Measurements from ENCODE around the gene ACVR1B. TPM values are rescaled to one million over a fixed set of nuclear protein-coding genes. Genes with fewer than 3 reads are reported as not detected.
A peak's percentile ranks its signal among the peaks of the same experiment; 100 is the strongest.

ACVR1B gene
- total RNA-seq, 1 donor from 2014 or later, result 18.7 TPM

GRCh38 chr12:51925346-51926063 lies 26.0 kb upstream of the ACVR1B start:
- peak in 1 of 2 donors; percentile 54 for DNase-seq (ENCODE audit: low spot score in 2 of 2)
- Histone ChIP-seq H3K4me1 (peaks cover 0 to 3% of the 10 kb centered on the region in 2 donors), H3K36me3 (no peaks in the 10 kb centered on the region), H3K27me3 (no peaks in the 10 kb centered on the region), H3K27ac (no peak overlapping the region), H3K4me3 (no peak overlapping the region), H3K9me3 (no peaks in the 10 kb centered on the region)
- TF ChIP-seq, protein P1, sequence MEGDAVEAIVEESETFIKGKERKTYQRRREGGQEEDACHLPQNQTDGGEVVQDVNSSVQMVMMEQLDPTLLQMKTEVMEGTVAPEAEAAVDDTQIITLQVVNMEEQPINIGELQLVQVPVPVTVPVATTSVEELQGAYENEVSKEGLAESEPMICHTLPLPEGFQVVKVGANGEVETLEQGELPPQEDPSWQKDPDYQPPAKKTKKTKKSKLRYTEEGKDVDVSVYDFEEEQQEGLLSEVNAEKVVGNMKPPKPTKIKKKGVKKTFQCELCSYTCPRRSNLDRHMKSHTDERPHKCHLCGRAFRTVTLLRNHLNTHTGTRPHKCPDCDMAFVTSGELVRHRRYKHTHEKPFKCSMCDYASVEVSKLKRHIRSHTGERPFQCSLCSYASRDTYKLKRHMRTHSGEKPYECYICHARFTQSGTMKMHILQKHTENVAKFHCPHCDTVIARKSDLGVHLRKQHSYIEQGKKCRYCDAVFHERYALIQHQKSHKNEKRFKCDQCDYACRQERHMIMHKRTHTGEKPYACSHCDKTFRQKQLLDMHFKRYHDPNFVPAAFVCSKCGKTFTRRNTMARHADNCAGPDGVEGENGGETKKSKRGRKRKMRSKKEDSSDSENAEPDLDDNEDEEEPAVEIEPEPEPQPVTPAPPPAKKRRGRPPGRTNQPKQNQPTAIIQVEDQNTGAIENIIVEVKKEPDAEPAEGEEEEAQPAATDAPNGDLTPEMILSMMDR (IDR thresholded peaks at IDR 0.05), result no peak
- intact Hi-C loops (cut with DNase I), result loop anchor here (2.0 kb wide), 1 partner anchor 55 kb away; no protein-coding TSS in a partner anchor

GRCh38 chr12:51926064-51926632 lies 25.4 kb upstream of the ACVR1B start:
- intact Hi-C loops (cut with DNase I), result no loop called here
- DNase-seq (ENCODE audit: low spot score in 2 of 2), result peak in 1 of 2 donors; percentile 42
- no peaks in the 10 kb centered on the region for H3K36me3 ChIP-seq
- TF ChIP-seq, protein P1 (IDR thresholded peaks at IDR 0.05), result no peak
- H3K4me3 ChIP-seq, result no peak overlapping the region
- H3K27ac ChIP-seq, result no peak overlapping the region
- H3K9me3 ChIP-seq, result no peaks in the 10 kb centered on the region
- no peaks in the 10 kb centered on the region for H3K27me3 ChIP-seq
- peaks cover 0 to 3% of the 10 kb centered on the region in 2 donors for H3K4me1 ChIP-seq

DNA sequence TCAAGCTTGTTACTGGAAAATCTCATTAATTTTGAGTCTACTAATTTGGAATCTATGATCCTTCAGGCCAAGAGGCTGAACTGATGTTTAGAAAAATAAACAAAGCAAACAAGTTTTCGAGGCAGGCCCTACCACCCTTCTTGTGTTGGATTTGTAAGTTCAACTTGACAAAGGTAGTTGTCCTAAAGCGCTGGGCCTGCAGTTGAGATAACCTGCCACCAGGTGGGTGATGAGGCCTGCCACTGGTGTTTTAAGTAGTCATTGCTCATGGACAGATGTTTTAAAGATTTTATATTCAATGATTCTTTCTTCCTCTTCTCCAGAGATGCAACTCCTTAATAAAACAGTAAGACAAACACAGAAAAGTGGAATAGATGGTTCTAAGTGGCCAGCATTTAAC lies 24.8 kb upstream of the ACVR1B start:
- H3K4me1 ChIP-seq, result peaks cover 0 to 3% of the 10 kb centered on the region in 2 donors
- DNase-seq (ENCODE audit: low spot score in 2 of 2), result peak in 1 of 2 donors; percentile 63
- H3K9me3 ChIP-seq, result no peaks in the 10 kb centered on the region
- no peak overlapping the region for H3K27ac ChIP-seq
- H3K27me3 ChIP-seq, result no peaks in the 10 kb centered on the region
- H3K36me3 ChIP-seq, result no peaks in the 10 kb centered on the region
- no peak overlapping the region for H3K4me3 ChIP-seq
- intact Hi-C loops (cut with DNase I), result no loop called here
- TF ChIP-seq, protein P1 (IDR thresholded peaks at IDR 0.05), result peak in 2 of 3 experiments; percentile 15 to 35

DNA sequence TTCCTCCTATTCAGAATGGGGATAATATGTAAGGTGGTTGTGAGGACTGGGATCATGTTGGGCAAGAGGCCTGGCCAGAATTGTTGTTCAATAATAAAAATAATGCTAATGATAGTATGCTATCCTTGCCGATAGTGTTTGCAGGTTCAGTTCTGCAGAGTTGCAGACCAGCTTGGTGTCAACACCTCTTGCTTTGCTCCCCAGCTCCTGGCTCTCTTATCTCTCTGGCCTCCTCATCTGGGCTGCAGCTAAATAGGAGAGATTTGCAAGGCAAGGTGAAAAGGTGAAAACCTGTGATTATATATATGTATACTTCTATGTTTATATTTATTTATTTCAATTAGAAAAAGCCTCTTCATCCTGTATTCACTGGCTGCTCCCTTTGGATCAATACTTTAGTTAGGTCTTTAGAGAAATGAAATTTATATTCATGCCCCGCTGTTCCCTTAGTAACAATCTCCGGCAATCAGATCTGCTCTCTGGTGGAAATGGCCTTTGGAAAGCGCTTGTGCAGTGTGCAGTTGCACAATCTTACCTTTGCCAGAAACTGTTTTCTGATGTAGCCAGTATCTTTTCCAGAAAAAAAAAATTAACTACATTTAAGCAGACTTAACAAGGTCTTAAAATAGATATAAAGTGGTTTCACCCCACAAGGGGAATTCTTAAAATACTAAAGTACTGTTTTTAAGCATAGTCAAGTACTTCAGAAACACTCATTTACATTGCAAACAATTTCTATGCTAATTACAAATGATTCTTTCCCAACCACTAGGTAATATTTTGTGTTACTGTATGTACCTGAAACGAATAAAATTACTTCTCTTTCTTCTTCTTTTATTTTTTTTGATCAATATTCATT lies 19.1 kb upstream of the ACVR1B start:
- Histone ChIP-seq H3K36me3 (no peaks in the 10 kb centered on the region), H3K27me3 (no peaks in the 10 kb centered on the region), H3K27ac (no peak overlapping the region), H3K9me3 (no peaks in the 10 kb centered on the region), H3K4me3 (no peak overlapping the region), H3K4me1 (no peaks in the 10 kb centered on the region)
- TF ChIP-seq, protein P1 (IDR thresholded peaks at IDR 0.05), result no peak
- intact Hi-C loops (cut with DNase I), result no loop called here
- DNase-seq (ENCODE audit: low spot score in 2 of 2), result no peak

DNA sequence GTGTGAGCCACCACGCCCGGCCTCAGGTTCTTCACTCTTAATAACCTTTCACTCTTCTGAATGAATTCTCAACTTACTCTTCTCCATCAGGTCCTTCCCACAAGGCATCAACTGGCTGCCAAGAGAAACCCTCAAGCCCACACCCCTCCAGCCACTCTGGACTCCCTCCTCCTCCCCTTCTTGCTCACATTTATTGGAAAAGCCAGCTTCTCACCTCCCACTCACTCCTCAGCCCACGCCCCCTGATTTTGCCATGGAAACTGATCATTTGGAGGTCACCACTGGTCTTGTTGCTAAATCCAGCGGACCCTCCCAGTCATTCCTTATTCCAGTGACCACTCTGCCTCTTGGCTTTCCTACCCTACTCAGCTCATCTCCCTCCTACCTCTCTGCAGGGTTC lies 17.4 kb upstream of the ACVR1B start:
- DNase-seq (ENCODE audit: low spot score in 2 of 2), result no peak
- Histone ChIP-seq H3K27ac (no peak overlapping the region), H3K36me3 (no peaks in the 10 kb centered on the region), H3K4me3 (no peak overlapping the region), H3K27me3 (no peaks in the 10 kb centered on the region), H3K9me3 (no peaks in the 10 kb centered on the region), H3K4me1 (no peaks in the 10 kb centered on the region)
- TF ChIP-seq, protein P1 (IDR thresholded peaks at IDR 0.05), result no peak
- intact Hi-C loops (cut with DNase I), result no loop called here

All from ascending aorta (tissue), 2 donors.